Activated T-helper 1 cell treated with anti-CD3 and anti-CD28 coated beads, Interleukin-2, amount 50 U/mL, for 16 hours (primary cell): ENCODE measurements around the gene DEGS2.
"Not testable (repeated sequence)": the region's sequence is repeated elsewhere in the genome, so short reads cannot be mapped to it uniquely, and the experiment has no call there.

Experiments used
- DNase-seq, 2 donors: peaks; one replicate each; pipeline ENCODE4 v3.0.0-alpha.2; 2020; ENCODE audit warnings: low read depth in 1 of 2, low spot score in 1 of 2

DEGS2 gene

DNA sequence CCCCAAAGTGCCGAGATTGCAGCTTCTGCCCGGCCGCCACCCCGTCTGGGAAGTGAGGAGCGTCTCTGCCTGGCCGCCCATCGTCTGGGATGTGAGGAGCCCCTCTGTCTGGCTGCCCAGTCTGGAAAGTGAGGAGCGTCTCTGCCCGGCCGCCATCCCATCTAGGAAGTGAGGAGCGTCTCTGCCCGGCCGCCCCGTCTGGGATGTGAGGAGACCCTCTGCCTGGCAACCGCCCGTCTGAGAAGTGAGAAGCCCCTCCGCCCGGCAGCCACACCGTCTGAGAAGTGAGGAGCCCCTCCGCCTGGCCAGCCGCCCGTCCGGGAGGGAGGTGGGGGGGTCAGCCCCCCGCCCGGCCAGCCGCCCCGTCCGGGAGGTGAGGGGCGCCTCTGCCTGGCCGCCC, 21.2 kb upstream of the DEGS2 start:
- DNase-seq = not testable (repeated sequence)

DNA sequence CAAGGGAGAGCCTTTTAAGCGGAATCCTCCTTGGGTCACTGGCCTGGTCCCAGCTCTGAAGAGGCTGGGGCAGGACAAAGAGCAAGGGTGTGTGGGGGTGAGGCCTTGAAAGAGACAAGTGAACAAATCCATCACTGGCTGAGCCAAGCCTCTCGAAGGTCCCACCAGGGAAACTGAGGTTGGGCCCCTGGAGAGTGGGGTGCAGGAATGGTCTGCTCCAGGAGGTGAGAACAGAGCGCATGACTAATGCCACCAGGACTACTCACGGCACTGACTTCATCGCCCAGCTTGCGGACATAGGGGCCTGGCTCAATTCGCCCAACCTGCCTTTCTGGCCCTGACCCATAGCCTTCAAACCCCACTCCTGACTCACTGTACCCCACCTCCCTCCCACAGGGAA, 19.2 kb upstream of the DEGS2 start:
- DNase-seq = no peak

DNA sequence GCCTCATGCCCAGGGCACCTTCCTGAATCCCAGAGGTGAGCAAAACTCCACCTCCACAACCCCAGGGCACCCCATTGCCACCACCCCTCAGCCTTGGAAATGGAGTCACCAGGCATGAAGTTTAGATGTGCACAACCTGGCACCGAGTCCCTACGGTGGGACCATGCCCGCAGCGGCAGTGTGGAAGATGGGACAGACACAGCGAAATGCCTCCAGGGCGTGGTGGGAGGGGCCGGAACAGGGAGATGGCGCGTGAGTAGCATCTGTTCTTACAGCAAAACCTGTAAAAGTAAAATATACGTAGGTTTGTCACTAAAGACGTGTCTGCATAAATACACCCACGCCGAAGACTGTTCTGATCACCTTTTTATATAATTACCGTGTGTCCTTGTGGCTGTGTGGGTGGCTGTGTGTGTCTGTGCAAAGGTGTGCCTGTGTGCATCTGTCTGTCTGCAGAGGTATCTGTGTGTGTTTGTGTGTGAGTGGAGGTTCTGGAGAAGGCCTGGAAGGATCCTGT, 17.4 kb upstream of the DEGS2 start:
- no peak for DNase-seq

DNA sequence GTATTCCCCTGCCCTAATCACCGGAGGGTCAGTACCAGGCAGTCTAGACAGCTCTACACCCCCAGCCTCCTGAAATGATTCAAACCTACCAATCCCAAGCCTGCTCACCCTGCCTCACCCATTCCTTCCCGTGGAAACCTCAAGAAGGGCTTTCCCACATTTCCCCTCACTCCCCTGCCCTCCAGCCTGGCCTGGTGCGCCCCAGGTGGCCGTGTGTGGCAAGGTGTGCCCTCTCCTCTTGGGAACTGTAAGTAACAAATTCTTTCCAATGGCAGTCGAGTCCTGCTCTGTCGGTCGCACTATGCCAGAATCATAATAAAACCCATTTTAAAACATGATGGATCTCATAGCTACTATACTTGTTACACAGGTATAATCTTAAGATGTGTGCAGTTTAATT, 13.9 kb upstream of the DEGS2 start:
- DNase-seq = no peak

DNA sequence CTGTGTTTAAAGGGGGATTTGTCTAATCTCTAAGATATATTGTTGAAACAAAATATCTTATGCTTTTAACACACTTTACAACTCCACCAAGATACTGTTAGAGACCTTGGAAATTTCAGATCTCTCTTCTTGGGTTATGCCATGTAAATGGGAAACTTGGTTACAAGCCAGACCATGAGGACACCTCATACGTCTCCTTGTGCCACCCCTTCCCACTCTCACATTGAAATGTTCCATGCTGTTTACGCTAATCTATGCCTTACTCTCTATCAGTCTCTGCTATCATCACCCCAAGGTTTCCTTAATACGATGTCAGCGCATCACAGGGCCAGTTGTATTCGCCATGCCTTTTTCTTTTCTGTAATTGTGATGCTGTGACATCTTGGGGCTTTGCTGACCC, 13.4 kb upstream of the DEGS2 start:
- DNase-seq = no peak

DNA sequence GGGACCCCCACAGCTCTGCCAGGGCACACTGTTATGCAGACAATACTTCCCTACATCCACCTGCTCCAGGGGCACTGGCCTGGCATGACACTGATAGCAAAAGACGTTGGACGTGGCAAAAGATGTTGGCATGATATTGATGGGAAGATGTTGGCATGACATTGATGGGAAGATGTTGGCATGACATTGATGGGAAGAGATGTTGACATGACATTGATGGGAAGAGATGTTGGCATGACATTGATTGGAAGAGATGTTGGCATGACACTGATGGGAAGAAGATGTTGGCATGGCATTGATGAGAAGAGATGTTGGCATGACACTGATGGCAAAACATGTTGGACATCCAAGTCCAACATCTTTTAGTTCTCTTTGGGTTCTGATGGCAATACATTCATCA, 11.4 kb upstream of the DEGS2 start:
- no peak for DNase-seq

DNA sequence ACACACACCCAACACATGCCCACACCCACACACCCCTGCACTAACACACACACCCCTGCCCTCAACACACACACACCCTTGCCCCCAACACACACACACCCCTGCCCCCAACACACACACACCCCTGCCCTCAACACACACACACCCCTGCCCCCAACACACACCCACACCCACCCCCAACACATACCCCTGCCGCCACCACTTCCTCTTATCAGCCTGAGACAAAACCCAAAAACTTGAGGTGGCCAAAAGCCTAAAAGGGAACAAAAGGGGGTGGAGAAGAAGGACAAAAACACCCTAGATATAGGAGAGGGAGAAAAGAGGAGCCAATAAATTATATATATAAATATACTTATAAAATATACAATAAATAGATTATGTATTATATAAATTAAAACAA, 9.1 kb upstream of the DEGS2 start:
- no peak for DNase-seq

DNA sequence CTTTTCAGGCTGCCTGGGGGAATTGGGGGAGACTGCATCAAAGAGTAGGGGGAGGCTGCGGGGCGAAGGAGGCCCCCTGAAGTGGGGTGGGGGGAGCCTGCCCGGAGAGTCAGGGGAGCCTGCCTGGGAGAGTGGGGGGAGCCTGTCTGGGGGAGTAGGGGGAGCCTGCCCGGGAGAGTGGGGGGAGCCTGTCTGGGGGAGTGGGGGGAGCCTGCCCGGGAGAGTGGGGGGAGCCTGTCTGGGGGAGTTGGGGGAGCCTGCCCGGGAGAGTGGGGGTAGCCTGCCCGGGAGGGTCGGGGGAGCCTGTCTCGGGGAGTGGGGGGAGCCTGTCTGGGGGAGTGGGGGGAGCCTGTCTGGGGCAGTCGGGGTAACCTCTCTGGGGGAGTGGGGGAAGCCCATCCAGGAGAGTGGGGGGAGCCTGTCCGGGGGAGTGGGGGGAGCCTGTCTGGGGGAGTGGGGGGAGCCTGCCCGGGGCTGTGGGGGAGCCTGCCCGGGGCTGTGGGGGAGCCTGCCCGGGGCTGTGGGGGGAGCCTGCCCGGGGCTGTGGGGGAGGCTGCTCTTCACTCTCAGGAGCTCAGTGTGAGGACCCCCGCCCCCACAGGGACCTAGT, 6.5 kb upstream of the DEGS2 start:
- DNase-seq = no peak

DNA sequence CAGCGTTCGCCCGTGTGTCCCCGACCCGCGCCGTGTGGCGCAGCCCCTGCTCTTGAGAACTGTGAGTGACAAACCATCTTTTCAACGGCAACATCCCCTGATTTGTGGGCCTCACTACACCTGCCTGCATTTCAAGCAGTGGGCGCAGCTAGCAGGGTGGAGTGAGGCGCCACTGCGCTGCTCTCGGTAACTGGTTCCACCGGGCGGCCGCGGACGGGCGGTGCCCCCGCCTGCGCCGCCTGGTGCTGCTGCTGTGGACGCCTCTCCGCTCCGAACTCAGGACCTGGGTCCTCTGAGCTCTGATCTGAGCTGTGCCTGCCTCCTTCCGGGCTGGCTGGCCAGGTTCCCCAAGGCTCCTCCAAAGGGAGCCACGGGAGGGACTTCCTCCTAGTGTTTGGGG, 5.9 kb upstream of the DEGS2 start:
- no peak for DNase-seq

DNA sequence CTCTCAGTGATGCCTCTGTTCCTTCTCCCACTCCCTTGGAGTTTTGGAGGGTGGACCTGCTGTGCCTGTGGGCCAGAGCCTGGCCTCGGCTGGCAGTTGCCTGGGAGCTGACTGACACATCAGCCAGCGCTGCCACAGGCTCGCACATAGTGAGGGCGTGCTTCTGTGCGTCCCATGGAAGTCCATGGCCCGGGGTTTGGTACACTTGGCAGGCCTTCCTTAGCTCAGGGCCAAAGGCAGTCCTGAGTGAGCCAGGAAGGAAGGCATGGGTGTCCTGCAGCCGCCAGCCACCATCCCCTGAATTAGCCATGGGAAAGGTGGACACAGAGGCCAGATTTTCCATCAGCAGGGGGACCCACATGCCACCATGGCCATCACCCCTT, 1.1 kb upstream of the DEGS2 start:
- DNase-seq = no peak

DNA sequence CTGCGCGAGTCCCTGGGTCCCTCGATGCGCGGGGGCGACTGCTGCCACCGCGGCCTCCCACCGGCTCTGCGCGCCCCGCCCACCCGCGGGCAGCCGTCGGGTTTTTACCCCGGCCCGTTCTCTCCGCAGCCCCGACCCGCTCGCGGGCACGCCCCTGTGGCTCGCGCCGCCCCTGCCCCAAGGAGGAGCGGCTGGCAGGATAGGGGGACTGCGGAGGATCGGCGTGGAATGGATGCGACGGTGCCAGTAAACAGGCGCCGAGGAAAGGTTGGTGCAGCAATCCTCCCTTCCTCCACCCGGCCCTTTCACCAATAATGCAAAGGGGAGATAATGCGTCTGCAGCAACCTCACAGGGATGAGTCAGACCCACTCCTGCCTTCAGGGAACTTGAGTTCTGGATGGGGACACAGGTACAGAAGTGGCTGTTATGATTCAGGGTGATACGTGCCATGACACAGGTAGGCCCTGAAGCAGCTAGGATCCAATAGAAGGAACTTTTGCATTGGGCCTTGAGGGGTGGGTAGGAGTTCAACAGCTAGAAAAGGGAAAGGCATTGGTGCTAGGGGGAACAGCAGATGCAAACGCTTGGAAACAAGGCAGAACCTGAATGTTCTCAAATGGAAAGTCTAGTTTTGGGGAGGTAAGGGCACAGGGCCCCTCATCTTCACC, 554 bp upstream of the DEGS2 start:
- no peak for DNase-seq

DNA sequence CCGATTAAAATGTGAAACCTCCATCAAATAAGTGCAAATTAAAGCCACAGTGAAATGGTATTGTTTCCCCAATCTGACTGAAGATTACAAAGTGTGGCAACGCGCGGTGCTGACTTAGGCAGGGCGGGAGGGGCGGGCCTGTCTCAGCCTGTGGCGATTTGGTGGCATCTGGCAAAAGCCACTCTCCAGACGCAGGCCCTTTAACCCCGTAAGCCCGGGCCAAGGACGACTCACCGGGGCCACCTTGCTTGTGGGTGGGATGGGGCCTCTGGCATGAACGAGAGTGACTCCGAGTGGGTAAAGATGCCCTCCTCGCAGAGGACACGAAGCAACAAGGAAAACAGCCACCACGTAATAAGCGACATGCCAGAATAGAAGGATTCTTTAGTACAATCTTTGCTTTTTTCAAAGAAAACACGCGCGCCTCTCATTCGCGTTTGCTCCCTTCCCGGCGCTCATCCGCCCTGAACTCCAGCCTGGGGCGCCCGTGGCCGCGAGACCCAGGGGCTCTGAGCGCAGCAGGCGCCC, 815 bp downstream of the DEGS2 start:
- no peak for DNase-seq

DNA sequence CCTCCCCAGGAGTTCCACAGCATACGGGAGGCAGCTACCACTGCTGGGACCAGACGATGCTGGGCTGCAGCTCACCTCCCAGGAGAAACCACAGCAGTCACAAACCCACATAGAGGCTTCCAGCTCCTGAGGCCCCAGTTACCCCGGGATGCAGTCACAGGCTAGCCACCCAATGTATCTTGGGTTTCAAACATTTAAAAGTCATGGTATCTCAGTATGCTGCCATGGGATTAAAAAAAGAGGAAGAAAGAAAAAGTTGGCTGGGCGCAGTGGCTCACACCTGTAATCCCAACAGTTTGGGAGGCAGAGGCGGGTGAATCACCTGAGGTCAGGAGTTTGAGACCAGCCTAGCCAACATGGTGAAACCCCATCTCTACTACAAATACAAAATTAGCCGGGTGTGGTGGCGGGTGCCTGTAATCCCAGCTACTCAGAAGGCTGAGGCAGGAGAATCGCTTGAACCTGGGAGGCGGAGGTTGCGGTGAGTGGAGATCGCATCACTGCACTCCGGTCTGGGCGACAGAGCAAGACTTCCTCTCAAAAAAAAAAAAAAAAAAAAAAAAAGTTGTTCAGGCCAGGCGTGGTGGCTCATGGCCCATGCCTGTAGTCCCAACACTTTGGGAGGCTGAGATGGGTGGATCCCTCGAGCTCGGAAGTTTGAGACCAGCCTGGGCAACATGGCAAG, 1.8 kb downstream of the DEGS2 start:
- DNase-seq = not testable (repeated sequence)

DNA sequence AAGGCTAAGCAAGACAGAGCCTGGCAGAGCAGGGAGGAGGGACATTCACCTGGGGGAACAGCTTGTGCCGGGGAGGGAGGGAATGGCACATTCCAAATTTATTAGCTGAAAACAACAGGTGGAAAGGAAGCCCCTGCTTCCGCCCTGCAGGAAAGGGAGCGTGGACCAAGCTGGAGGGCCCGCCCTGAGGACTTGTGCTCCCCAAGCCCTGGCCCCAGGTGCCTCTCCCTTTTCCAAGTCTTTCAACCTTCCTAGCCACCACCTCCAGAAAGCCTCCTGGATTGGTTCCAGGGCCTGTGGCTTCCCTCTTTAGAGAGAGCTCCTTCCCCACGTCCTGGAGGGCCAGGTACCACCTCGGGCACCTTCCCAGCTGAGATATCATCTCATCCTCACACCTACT, 2.7 kb downstream of the DEGS2 start:
- no peak for DNase-seq

DNA sequence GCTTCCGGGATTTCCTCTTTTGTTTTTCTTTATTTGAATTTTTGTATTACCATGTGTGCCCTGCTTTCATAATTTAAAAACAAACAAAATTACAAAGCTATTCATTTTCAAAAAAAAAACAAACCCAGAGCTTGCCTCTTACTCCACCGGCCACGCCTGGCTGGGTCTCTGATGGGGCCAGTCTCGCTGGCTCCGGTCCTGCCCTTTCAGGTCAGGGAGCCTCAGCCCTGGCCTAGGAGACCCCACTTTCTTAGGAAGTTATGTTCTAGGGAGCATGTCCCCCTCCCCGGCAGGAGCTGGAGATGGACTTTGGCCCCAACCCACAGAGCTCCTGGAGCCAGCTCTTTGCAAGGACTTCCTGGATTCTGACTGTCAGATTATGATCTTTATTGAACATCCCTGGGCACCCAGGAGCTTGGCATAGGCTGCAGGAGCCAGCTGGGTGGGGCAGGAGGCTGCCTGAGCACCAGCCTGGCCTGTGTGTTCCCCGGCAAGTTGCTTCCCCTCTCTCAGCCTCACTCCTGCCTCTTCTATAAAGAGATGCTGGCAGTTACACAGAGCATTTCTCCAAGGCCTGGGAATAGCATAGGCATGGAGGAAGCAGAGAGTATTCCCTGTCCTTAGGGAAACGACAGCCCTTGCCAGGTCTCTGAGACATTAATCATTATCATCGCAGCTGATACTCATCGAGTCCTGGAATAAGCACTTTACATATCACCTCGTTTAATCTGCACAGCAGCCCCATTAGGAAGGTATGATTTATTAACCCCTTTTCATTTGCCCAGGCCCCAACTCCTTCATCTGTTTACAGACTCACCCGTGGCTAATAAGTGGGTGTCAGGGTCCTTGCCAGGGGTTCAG, 3.5 kb downstream of the DEGS2 start:
- no peak for DNase-seq

DNA sequence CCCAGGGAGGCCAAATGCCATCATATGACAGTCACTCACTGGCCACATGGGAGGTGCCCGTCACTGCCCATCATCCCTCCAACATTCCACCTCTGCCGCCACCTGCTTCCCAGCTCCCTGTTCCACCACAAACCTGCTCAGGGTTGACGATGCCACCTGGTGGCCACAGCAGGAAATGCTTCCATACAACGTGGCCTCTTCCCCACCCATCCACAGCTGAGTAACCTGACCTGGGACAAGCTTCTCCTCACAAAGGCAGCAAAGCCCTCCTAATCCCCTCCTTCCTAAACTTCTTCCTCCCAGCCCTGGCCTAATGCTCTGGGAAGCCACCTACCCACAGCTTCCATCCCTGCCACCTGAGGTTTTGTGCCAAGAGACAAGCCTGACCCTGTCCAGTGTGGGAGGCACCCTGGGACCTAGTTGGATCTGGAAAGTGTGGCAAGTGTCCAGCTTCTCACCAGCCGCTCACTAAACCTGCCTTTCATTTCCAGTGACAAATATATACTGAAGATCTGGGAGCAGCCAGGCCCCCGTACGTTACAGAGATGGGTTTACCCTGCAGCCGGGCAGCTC, 4.3 kb downstream of the DEGS2 start:
- no peak for DNase-seq

DNA sequence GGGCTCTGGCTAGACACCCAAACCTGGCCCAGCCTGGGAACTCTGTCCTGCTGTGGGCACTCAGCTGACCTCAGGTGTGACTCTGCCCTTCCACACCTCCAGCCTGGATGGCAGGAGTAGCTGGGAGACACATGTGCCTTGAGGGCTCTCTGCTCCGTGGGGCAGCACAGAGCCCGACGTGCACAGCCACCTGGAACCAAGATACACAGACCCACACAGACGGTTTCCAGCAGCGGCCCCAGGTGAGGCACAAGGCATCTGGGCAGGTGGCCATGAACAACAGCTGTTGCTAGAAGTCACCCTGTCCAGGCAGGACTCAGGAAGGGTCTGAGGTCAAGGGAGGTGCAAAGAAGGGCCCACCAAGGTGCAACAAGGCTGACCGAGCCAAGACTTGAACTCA, 5.9 kb downstream of the DEGS2 start:
- no peak for DNase-seq

DNA sequence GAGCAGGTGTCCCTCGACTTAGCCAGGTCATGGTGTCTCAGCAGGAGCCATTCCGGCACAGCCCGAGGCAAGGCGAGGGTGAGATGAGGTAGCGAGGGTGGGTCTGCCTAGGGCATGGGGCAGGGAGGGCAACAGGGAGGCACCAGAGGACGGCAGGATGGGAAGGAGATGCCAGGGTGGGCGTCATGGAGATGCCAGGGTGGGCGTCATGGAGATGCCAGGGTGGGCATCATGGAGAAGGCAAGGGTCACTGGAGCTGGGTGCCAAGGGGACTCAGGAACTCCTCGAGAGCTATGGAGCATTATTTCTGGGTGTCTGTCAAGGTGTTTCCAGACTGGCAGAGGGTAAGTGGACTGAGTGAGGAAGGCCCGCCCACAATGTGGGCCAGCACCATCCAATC, 7.4 kb downstream of the DEGS2 start:
- DNase-seq = no peak

DNA sequence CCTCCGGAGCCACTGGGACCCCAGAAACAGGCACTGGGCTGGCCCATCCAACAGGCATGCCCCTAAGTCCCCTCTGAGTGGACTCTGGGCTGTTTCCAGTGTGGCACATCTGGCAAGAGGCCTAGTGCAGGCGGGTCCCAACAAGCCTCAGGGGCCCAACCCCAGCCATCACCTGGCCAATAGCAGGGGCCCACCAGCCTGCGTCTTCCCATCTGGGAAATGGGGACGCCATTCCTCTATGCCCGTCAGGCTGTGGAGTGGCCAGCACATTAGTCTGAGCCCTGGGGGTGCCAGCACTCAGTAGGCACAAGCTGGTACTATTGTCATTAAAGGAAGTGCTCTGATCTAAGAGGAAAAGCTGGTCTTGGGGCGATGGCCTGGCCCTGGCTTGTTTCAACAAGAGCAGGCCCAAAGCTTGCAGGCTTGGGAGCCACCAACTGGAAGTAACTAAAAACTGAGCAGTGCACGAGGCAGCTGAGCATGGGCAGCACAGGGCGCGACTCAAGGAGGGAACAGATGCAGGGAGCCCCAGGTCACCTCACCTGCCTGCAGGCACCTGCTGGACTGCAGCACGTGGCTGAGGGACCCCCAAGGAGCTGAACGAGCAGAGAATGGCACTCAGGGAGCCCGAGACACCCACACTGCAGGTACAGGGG, 8.4 kb downstream of the DEGS2 start:
- no peak for DNase-seq

DNA sequence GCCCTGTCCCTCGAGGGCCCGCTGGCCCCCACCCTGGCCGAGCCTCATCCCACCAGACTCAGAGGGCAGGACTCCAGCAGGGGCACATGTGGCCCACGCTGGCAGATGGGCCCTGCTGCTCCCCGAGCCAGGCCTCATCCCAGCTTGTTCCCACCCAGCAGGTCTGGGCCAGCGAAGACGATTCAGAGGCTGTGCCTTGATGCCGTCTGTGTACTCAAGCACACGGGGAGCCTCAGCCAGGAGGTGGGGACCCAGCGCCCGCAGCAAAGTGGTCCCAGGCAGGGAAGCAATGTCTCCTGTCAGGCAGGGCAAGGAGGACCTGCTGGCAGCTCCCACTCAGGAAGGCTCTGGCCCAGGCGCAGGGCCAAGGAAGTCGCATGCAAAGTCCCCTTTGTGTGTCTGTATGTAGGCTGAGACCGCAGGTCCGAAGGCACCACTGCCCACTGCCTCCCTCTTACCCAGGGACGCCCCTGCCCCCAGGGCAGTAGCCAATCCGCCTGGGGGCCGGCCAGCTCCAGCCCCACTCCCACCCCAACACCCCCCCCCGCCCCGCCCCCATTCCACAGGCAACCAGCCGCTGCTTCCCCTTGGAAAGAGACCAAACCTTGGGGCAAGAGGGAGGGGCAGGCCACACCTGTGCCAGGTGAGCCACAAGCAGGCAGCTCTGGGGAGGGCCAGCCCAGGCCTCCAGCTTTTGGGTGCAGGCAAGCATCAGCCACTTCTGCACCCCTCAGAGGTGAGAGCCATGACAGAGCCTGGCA, 9.4 kb downstream of the DEGS2 start:
- DNase-seq = no peak
